Hepatocyte (in vitro differentiated cells): Measurements from ENCODE around the gene NCOA7.

Experiments used
- CTCF ChIP-seq: fragments of 200-600 bp; sonication (generic); IDR thresholded peaks from 2 replicates; pipeline ENCODE4 v1.5.1; 2016; ENCODE audit warnings: antibody characterized with exemption, mild to moderate bottlenecking; ENCODE audit not compliant: poor library complexity
- EZH2 ChIP-seq: fragments of 200-600 bp; sonication (generic); IDR thresholded peaks from 2 replicates; pipeline ENCODE4 v1.6.1; 2016; ENCODE audit warnings: antibody characterized with exemption, mild to moderate bottlenecking, borderline replicate concordance

- TF ChIP-seq CTCF, result no peak
- TF ChIP-seq EZH2, result no peak
Observed at GRCh38 chr6:125855783-125856182, 65.0 kb downstream of the NCOA7 start.
